Hepatocyte (in vitro differentiated cells): Measurements from ENCODE around the gene NARS2.

ENCODE experiments used
- CTCF ChIP-seq: fragments of 200-600 bp; sonication (generic); IDR thresholded peaks from 2 replicates; pipeline ENCODE4 v1.5.1; 2016; ENCODE audit warnings: antibody characterized with exemption, mild to moderate bottlenecking; ENCODE audit not compliant: poor library complexity
- EZH2 ChIP-seq: fragments of 200-600 bp; sonication (generic); IDR thresholded peaks from 2 replicates; pipeline ENCODE4 v1.6.1; 2016; ENCODE audit warnings: antibody characterized with exemption, mild to moderate bottlenecking, borderline replicate concordance
- EZH2phosphoT487 ChIP-seq: fragments of 200-600 bp; sonication (generic); IDR thresholded peaks from one replicate; pipeline ENCODE4 v1.6.1; 2018; ENCODE audit warnings: antibody characterized with exemption, mild to moderate bottlenecking, low read depth, moderate library complexity; ENCODE audit not compliant: unreplicated experiment, severe bottlenecking

- TF ChIP-seq EZH2 (no peak), CTCF (no peak), EZH2phosphoT487 (no peak)
These were observed 170.9 kb downstream of the NARS2 start for GRCh38 chr11:78403781-78404180.
